HG02870 (cell line): ENCODE results near the gene SMAD1.
A peak's percentile ranks its signal among the peaks of the same experiment; 100 is the strongest.
"Not testable (repeated sequence)": the region's sequence is repeated elsewhere in the genome, so short reads cannot be mapped to it uniquely, and the experiment has no call there.

Experiments
- ATAC-seq: cut with Tn5 transposase; IDR thresholded peaks from one replicate; pipeline ENCODE4 v1.9.1; 2021; ENCODE audit warnings: mild to moderate bottlenecking, moderate library complexity; ENCODE audit not compliant: unreplicated experiment

SMAD1 gene

GRCh38 chr4:145554691-145555090 is 73.0 kb downstream of the SMAD1 start:
- no peak for ATAC-seq

- ATAC-seq, result peak; percentile 88
Observed at GRCh38 chr4:145557720-145558119, 76.1 kb downstream of the SMAD1 start.

- no peak for ATAC-seq
Observed at GRCh38 chr4:145563293-145563985, 81.8 kb downstream of the SMAD1 start.

GRCh38 chr4:145564540-145564939 is 82.9 kb downstream of the SMAD1 start:
- no peak for ATAC-seq

GRCh38 chr4:145565328-145565727 is 83.7 kb downstream of the SMAD1 start:
- ATAC-seq, result no peak

- ATAC-seq, result no peak
Observed at GRCh38 chr4:145566086-145566708, 84.5 kb downstream of the SMAD1 start.

GRCh38 chr4:145566768-145567167 is 85.1 kb downstream of the SMAD1 start:
- ATAC-seq, result no peak

- ATAC-seq, result no peak
Observed at GRCh38 chr4:145567516-145567915, 85.9 kb downstream of the SMAD1 start.

GRCh38 chr4:145574546-145574945 is 92.9 kb downstream of the SMAD1 start:
- ATAC-seq, result not testable (repeated sequence)

GRCh38 chr4:145580906-145581305 is 99.3 kb downstream of the SMAD1 start:
- no peak for ATAC-seq

GRCh38 chr4:145583191-145584055 is 101.8 kb downstream of the SMAD1 start:
- ATAC-seq, result no peak

GRCh38 chr4:145587088-145587754 is 105.6 kb downstream of the SMAD1 start:
- ATAC-seq, result no peak

- not testable (repeated sequence) for ATAC-seq
Observed at GRCh38 chr4:145589381-145589780, 107.7 kb downstream of the SMAD1 start.

- no peak for ATAC-seq
Observed at GRCh38 chr4:145589916-145590702, 108.5 kb downstream of the SMAD1 start.

- ATAC-seq, result no peak
Observed at GRCh38 chr4:145602129-145602760, 120.6 kb downstream of the SMAD1 start.

- no peak for ATAC-seq
Observed at GRCh38 chr4:145605941-145606340, 124.3 kb downstream of the SMAD1 start.
